Measurements from ENCODE around the gene GHITM.

GHITM gene

DNA sequence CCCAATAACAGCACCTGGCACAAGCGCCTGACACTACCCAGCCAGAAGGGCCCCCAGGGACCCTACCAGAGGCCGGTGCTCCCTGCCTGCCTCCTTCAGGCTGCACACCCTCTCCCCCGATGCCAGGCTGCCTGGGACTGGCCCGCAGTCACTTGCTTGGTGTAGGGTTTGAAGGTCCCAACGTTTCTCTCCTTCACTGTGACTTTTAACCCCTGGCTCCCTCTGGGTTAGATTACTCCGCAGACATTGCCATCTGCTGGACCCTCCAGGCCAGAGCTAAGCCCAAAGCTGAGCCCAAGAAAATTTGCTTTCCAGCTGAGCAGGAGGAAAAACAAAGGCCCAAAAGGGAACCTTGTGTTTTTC lies 61.9 kb downstream of the GHITM start:
- DNase-seq (ENCODE audit: low read depth), result no peak

- no peak for DNase-seq (ENCODE audit: low read depth)
Observed at GRCh38 chr10:84201682-84202081, 62.4 kb downstream of the GHITM start.

DNA sequence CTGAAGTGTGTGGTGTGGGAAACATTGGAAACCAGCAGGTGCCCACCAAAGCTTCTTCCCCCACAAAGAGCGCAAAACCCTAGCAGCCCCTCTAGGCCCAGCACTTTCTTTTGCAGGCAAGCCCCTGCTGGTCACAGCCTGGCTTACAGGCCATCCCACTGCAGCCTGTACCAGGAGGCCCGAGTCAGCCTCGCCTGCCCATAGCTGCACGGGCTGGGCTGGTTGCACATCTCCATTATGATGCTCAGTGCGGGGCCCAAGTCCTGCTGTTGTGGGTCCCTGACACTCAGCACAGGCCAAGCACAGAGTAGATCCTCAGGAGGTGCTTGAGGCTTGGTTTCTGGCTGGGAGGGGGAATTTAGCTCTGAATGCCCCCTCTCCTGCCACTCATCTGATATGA lies 63.0 kb downstream of the GHITM start:
- DNase-seq (ENCODE audit: low read depth), result no peak

Data from EH (cell line).